GM21619 (cell line): ENCODE measurements around the gene KRTAP5-7.
A peak's percentile ranks its signal among the peaks of the same experiment; 100 is the strongest.
"Not testable (repeated sequence)": the region's sequence is repeated elsewhere in the genome, so short reads cannot be mapped to it uniquely, and the experiment has no call there.

Experiments
- ATAC-seq: cut with Tn5 transposase; IDR thresholded peaks from one replicate; pipeline ENCODE4 v1.9.1; 2021; ENCODE audit not compliant: unreplicated experiment

KRTAP5-7 gene

GRCh38 chr11:71526796-71527575 lies at the start of gene KRTAP5-7:
KRTAP5-7 (plus strand) TSS chr11:71527267; CDS start chr11:71527301, 34 bp downstream.
- ATAC-seq: not testable (repeated sequence)

- no peak for ATAC-seq
Observed at GRCh38 chr11:71477641-71478527, 49.2 kb upstream of the KRTAP5-7 start.

- no peak for ATAC-seq
Observed at GRCh38 chr11:71478528-71478840, 48.6 kb upstream of the KRTAP5-7 start.

- ATAC-seq: no peak
Observed at GRCh38 chr11:71481101-71481960, 45.7 kb upstream of the KRTAP5-7 start.

- ATAC-seq: no peak
Observed at GRCh38 chr11:71482216-71482615, 44.9 kb upstream of the KRTAP5-7 start.

- no peak for ATAC-seq
Observed at GRCh38 chr11:71482746-71483364, 44.2 kb upstream of the KRTAP5-7 start.

- ATAC-seq: no peak
Observed at GRCh38 chr11:71483692-71484091, 43.4 kb upstream of the KRTAP5-7 start.

- ATAC-seq: no peak
Observed at GRCh38 chr11:71484248-71485062, 42.6 kb upstream of the KRTAP5-7 start.

- no peak for ATAC-seq
Observed at GRCh38 chr11:71485063-71485399, 42.0 kb upstream of the KRTAP5-7 start.

GRCh38 chr11:71485466-71485865 lies 41.6 kb upstream of the KRTAP5-7 start:
- no peak for ATAC-seq

GRCh38 chr11:71486320-71486719 lies 40.7 kb upstream of the KRTAP5-7 start:
- no peak for ATAC-seq

GRCh38 chr11:71488681-71489270 lies 38.3 kb upstream of the KRTAP5-7 start:
- ATAC-seq: no peak

- ATAC-seq: peak; percentile 65
Observed at GRCh38 chr11:71489311-71490043, 37.6 kb upstream of the KRTAP5-7 start.

- ATAC-seq: no peak
Observed at GRCh38 chr11:71490044-71490730, 36.9 kb upstream of the KRTAP5-7 start.

- no peak for ATAC-seq
Observed at GRCh38 chr11:71490731-71491390, 36.2 kb upstream of the KRTAP5-7 start.

GRCh38 chr11:71491531-71491930 lies 35.5 kb upstream of the KRTAP5-7 start:
- ATAC-seq: no peak

GRCh38 chr11:71491940-71492339 lies 35.1 kb upstream of the KRTAP5-7 start:
- no peak for ATAC-seq
